IMR-90 (cell line): ENCODE results near the gene MAU2. TPM values are rescaled to one million over a fixed set of nuclear protein-coding genes. Genes with fewer than 3 reads are reported as not detected.
A peak's percentile ranks its signal among the peaks of the same experiment; 100 is the strongest.

ENCODE experiments used
- ATAC-seq: fragments of 200-7000 bp; cut with Tn5 transposase; 2 replicates; pipeline ENCODE4 v1.9.1; 2020; ENCODE audit warnings: low read depth, mild to moderate bottlenecking, moderate library complexity
- BruUV-seq: library from RNA; stranded (reverse); fragments of 400-500 nt; replicated peaks from 2 replicates; lab custom pipeline; 2021; lab: Mats Ljungman, UMichigan
- CTCF ChIA-PET: fragments of 300-600 bp; formaldehyde crosslinking; extraction: SDS; loops from one replicate; lab custom pipeline; 2021; ENCODE audit warnings: antibody characterized with exemption; lab: Yijun Ruan, JAX
- POLR2A ChIA-PET: fragments of 300-600 bp; sonication (Branson Sonifier 250); formaldehyde crosslinking; loops from one replicate; lab custom pipeline; 2022; ENCODE audit warnings: antibody characterized with exemption; ENCODE audit not compliant: unreplicated experiment; lab: Charles Lee
- DNase-seq: peaks from one replicate; pipeline ENCODE4 v3.0.0; 2013
- H2AFZ ChIP-seq: replicated peaks from 2 replicates; pipeline ENCODE3; 2013; ENCODE audit warnings: low read length, mild to moderate bottlenecking; ENCODE audit not compliant: poor library complexity
- H2AK5ac ChIP-seq: 2 replicates; pipeline ENCODE4 v1.6.1; 2013; ENCODE audit warnings: low read depth, low read length, inconsistent platforms
- H2AK9ac ChIP-seq: replicated peaks from 2 replicates; pipeline ENCODE3; 2013; ENCODE audit warnings: mild to moderate bottlenecking, low read depth, low read length, moderate library complexity; ENCODE audit not compliant: poor library complexity
- H2BK120ac ChIP-seq: 2 replicates; pipeline ENCODE4 v1.6.1; 2013; ENCODE audit warnings: low read depth, low read length, inconsistent platforms
- H2BK15ac ChIP-seq: 3 replicates; pipeline ENCODE4 v1.6.1; 2013; ENCODE audit warnings: low read depth, low read length, inconsistent platforms
- H2BK20ac ChIP-seq: 2 replicates; pipeline ENCODE4 v1.6.1; 2013; ENCODE audit warnings: low read depth, mild to moderate bottlenecking, inconsistent platforms, low read length, moderate library complexity
- H2BK5ac ChIP-seq: 2 replicates; pipeline ENCODE4 v1.6.1; 2013; ENCODE audit warnings: mild to moderate bottlenecking, low read depth, low read length, inconsistent platforms; ENCODE audit not compliant: poor library complexity, severe bottlenecking
- H3K14ac ChIP-seq: replicated peaks from 2 replicates; pipeline ENCODE4 v1.6.1; 2013; ENCODE audit warnings: low read depth, low read length, inconsistent platforms
- H3K18ac ChIP-seq: 2 replicates; pipeline ENCODE4 v1.6.1; 2013; ENCODE audit warnings: low read depth, low read length, control low read depth
- H3K23ac ChIP-seq: 2 replicates; pipeline ENCODE4 v1.6.1; 2013; ENCODE audit warnings: low read depth, low read length, inconsistent platforms
- H3K27ac ChIP-seq: 2 replicates; pipeline ENCODE4 v1.5.1; 2013; ENCODE audit warnings: mild to moderate bottlenecking, control low read depth, low read length; ENCODE audit not compliant: insufficient read depth
- H3K27me3 ChIP-seq: 2 replicates; pipeline ENCODE4 v1.6.1; 2013; ENCODE audit warnings: low read length; ENCODE audit not compliant: control insufficient read depth, insufficient read depth
- H3K36me3 ChIP-seq: 2 replicates; pipeline ENCODE4 v1.6.1; 2013; ENCODE audit warnings: low read length, mixed read lengths; ENCODE audit not compliant: control insufficient read depth, insufficient read depth
- H3K4ac ChIP-seq: 2 replicates; pipeline ENCODE4 v1.6.1; 2013; ENCODE audit warnings: low read depth, low read length, inconsistent platforms
- H3K4me1 ChIP-seq: 2 replicates; pipeline ENCODE4 v1.6.1; 2013; ENCODE audit warnings: low read length, mixed read lengths; ENCODE audit not compliant: control insufficient read depth, insufficient read depth
- H3K4me2 ChIP-seq: 2 replicates; pipeline ENCODE4 v1.6.1; 2013; ENCODE audit warnings: low read depth, mild to moderate bottlenecking, control low read depth, low read length, moderate library complexity
- H3K4me3 ChIP-seq: 2 replicates; pipeline ENCODE4 v1.5.1; 2013; ENCODE audit warnings: low read depth, mild to moderate bottlenecking, control low read depth, low read length, moderate library complexity; ENCODE audit not compliant: insufficient read depth
- H3K56ac ChIP-seq: 2 replicates; pipeline ENCODE4 v1.6.1; 2013; ENCODE audit warnings: low read length, inconsistent platforms; ENCODE audit not compliant: insufficient read depth; ENCODE audit errors: extremely low read depth
- H3K79me1 ChIP-seq, 2 experiments: 2 replicates each; pipeline ENCODE4 v1.6.1; 2013; ENCODE audit warnings: low read length in 2 of 2, inconsistent platforms in 1 of 2, low read depth in 1 of 2
- H3K9ac ChIP-seq: 2 replicates; pipeline ENCODE4 v1.6.1; 2013; ENCODE audit warnings: low read depth, low read length, control low read depth
- H3K9me1 ChIP-seq: 2 replicates; pipeline ENCODE4 v1.6.1; 2013; ENCODE audit warnings: low read length, inconsistent platforms; ENCODE audit not compliant: insufficient read depth
- H3K9me3 ChIP-seq: 2 replicates; pipeline ENCODE4 v1.6.1; 2013; ENCODE audit warnings: low read length; ENCODE audit not compliant: control insufficient read depth, insufficient read depth
- H4K20me1 ChIP-seq: 2 replicates; pipeline ENCODE4 v1.6.1; 2013; ENCODE audit warnings: low read length, inconsistent platforms; ENCODE audit not compliant: insufficient read depth
- H4K5ac ChIP-seq: 2 replicates; pipeline ENCODE4 v1.6.1; 2013; ENCODE audit warnings: mild to moderate bottlenecking, low read depth, low read length, control low read depth
- H4K8ac ChIP-seq, 2 experiments: 2 replicates each; pipeline ENCODE4 v1.6.1; 2013; ENCODE audit warnings: low read depth in 2 of 2, low read length in 2 of 2, control low read depth in 1 of 2, inconsistent platforms in 1 of 2
- H4K91ac ChIP-seq: 2 replicates; pipeline ENCODE4 v1.6.1; 2013; ENCODE audit warnings: low read depth, low read length, inconsistent platforms; ENCODE audit not compliant: insufficient read depth
- CEBPB ChIP-seq: IDR thresholded peaks from 2 replicates; pipeline ENCODE4 v1.6.1; 2012; ENCODE audit warnings: low read depth, low read length, improper control_type of control experiment
- CHD1 ChIP-seq: IDR thresholded peaks from 2 replicates; pipeline ENCODE4 v1.6.1; 2012; ENCODE audit warnings: low read depth, low read length, improper control_type of control experiment
- FOS ChIP-seq: fragments of 150-350 bp; IDR thresholded peaks from 2 replicates; pipeline ENCODE4 v1.6.1; 2016; ENCODE audit warnings: low read depth, low read length
- MAFK ChIP-seq: IDR thresholded peaks from 2 replicates; pipeline ENCODE4 v1.6.1; 2012; ENCODE audit warnings: low read depth, low read length, improper control_type of control experiment
- MAZ ChIP-seq: IDR thresholded peaks from 2 replicates; pipeline ENCODE4 v1.6.1; 2012; ENCODE audit warnings: low read depth, mild to moderate bottlenecking, low read length, improper control_type of control experiment, moderate library complexity, borderline replicate concordance
- MXI1 ChIP-seq: IDR thresholded peaks from 2 replicates; pipeline ENCODE4 v1.6.1; 2012; ENCODE audit warnings: low read depth, mild to moderate bottlenecking, low read length, moderate library complexity, borderline replicate concordance
- NFE2L2 ChIP-seq: fragments of 150-350 bp; IDR thresholded peaks from 2 replicates; pipeline ENCODE4 v1.6.1; 2016; ENCODE audit warnings: low read depth, mild to moderate bottlenecking, low read length
- POLR2A ChIP-seq: IDR thresholded peaks from 2 replicates; pipeline ENCODE4 v1.6.1; 2012; ENCODE audit warnings: mild to moderate bottlenecking, low read depth, low read length
- RAD21 ChIP-seq: IDR thresholded peaks from 2 replicates; pipeline ENCODE4 v1.6.1; 2012; ENCODE audit warnings: low read length, improper control_type of control experiment
- RCOR1 ChIP-seq: IDR thresholded peaks from 2 replicates; pipeline ENCODE4 v1.6.1; 2012; ENCODE audit warnings: mild to moderate bottlenecking, low read length, improper control_type of control experiment; ENCODE audit not compliant: insufficient replicate concordance
- RFX5 ChIP-seq: IDR thresholded peaks from 2 replicates; pipeline ENCODE4 v1.8.0; 2012; ENCODE audit warnings: low read depth, mild to moderate bottlenecking, low read length, moderate library complexity
- SMC3 ChIP-seq: fragments of 150-350 bp; IDR thresholded peaks from 2 replicates; pipeline ENCODE4 v1.6.1; 2016; ENCODE audit warnings: low read depth, mild to moderate bottlenecking, antibody characterized with exemption, low read length, moderate library complexity
- WGBS, 2 experiments: methylation state at CpG; one replicate each; pipeline versions ENCODE4 v1.1.5 to v1.1.7; 2013; ENCODE audit warnings: missing lambda C conversion rate in 2 of 2; ENCODE audit not compliant: insufficient read length in 1 of 2; ENCODE audit errors: extremely low coverage in 2 of 2; 5-methylcytosine and 5-hydroxymethylcytosine counted together
- dilution Hi-C: fragments of 300-500 bp; cut with HindIII; formaldehyde crosslinking; loops from one replicate; pipeline ENCODE4 v1.14.3; 2018; ENCODE audit warnings: low sequenced_read_pairs; ENCODE audit not compliant: unreplicated experiment
- in situ Hi-C: fragments of 300-500 bp; cut with MboI; formaldehyde crosslinking; loops from 3 replicates; pipeline ENCODE4 v1.14.3; 2019; ENCODE audit warnings: low sequenced_read_pairs, inconsistent platforms, mixed read lengths
- intact Hi-C: fragments of 100-400 bp; cut with micrococcal nuclease; formaldehyde crosslinking; loops from 2 replicates; pipeline ENCODE4 v1.10.0; 2022
- polyA plus RNA-seq, 3 experiments: library from polyadenylated mRNA; depleted of rRNA; stranded (reverse); fragments of >200 nt; gene quantifications; 2 replicates each; pipeline ENCODE4 v1.2.3, GENCODE V29; 2012; ENCODE audit warnings: low replicate concordance in 1 of 3
- total RNA-seq: library from RNA; depleted of rRNA; stranded (reverse); fragments of >200 nt; gene quantifications from 2 replicates; pipeline ENCODE4 v1.2.3, GENCODE V29; 2012
- TF ChIP-seq, protein P1 (sequence below): fragments of 150-350 bp; IDR thresholded peaks from 2 replicates; pipeline ENCODE4 v1.6.1; 2016; ENCODE audit warnings: low read depth, mild to moderate bottlenecking, low read length, moderate library complexity, borderline replicate concordance
- TF ChIP-seq, protein P2 (sequence below): conservative IDR thresholded peaks from 2 replicates; pipeline ENCODE4 v1.5.1; 2012; ENCODE audit warnings: mild to moderate bottlenecking, low read depth, low read length, improper control_type of control experiment

The MAU2 gene
- total and polyA plus RNA-seq, 2 of the 4 experiments (the other 2 are of a cell fraction): 24.6 to 31.1 TPM

DNA sequence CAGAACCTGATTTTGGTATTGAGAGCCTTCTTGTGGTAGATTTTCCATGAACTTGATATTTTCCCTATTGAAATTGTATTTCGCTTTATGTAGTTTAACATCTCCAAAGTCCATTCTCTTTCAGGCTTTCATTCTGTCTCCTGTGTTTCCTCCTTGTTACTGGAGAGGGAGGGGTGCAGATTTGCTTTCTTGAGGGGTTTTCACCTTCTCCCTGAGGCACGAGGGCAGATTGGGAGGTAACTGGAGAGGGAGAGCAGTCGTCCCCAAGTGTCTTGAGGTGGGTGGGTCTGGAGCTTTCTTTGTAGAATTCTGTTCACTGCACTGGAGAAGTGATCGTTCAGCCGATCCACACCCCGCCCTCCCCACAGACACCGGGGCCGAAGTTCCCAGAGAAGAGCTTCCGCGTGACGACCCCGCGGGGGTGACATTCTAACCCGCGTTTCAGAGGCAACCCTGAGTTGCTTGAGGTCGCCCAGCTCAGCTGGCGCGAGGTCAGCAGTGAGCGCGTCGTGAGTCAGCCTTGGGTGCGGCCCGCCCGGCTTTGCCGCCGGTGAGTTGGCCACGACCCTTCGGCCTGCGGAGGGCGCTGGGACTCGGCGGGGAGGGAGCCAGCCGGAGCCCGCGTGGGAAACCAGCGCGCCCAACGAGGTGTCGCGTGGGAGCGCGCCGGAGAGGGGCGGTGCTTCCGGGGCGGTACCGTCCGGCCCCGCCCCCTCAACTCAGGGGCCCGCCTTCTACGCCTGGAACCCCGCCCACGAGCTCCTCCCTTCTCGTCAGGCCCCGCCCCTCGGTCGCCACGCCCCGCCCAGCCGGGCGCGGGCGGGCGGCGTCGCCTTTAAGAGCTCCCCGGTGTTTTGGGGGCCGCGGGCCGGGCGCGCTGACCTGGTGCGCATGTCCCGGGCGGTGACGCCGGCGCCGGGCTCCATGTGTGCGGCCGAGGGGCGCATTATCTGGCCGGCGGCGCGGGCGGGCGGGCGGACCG, 84.5 kb downstream of the MAU2 start, which contains the start of gene GATAD2A:
Gene GATAD2A, plus strand, starts transcription at position 797 of the 982 bp plus-strand sequence. CDS start 59,671 bp downstream, outside the sequence.
- H3K4me3 ChIP-seq: peak within 1 kb of the TSS; percentile 68
- dilution Hi-C loops: no loop called here
- no TSS peak for BruUV-seq
- peak; percentile 87 for TF ChIP-seq MAZ
- peak; percentile 32; the same call in 1 of the 2 replicates for TF ChIP-seq RAD21
- TF ChIP-seq RCOR1: no peak
- TF ChIP-seq SMC3: peak; percentile 16; the same call in 1 of the 2 replicates
- TF ChIP-seq MXI1: peak; percentile 77
- TF ChIP-seq FOS: peak; percentile 95
- TF ChIP-seq RFX5: no peak
- 0 out of 2 replicates have a peak, but pooled peaks have one; percentile 11 for TF ChIP-seq MAFK
- TF ChIP-seq, protein P1, sequence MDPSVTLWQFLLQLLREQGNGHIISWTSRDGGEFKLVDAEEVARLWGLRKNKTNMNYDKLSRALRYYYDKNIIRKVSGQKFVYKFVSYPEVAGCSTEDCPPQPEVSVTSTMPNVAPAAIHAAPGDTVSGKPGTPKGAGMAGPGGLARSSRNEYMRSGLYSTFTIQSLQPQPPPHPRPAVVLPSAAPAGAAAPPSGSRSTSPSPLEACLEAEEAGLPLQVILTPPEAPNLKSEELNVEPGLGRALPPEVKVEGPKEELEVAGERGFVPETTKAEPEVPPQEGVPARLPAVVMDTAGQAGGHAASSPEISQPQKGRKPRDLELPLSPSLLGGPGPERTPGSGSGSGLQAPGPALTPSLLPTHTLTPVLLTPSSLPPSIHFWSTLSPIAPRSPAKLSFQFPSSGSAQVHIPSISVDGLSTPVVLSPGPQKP: no peak
- TF ChIP-seq, protein P2, sequence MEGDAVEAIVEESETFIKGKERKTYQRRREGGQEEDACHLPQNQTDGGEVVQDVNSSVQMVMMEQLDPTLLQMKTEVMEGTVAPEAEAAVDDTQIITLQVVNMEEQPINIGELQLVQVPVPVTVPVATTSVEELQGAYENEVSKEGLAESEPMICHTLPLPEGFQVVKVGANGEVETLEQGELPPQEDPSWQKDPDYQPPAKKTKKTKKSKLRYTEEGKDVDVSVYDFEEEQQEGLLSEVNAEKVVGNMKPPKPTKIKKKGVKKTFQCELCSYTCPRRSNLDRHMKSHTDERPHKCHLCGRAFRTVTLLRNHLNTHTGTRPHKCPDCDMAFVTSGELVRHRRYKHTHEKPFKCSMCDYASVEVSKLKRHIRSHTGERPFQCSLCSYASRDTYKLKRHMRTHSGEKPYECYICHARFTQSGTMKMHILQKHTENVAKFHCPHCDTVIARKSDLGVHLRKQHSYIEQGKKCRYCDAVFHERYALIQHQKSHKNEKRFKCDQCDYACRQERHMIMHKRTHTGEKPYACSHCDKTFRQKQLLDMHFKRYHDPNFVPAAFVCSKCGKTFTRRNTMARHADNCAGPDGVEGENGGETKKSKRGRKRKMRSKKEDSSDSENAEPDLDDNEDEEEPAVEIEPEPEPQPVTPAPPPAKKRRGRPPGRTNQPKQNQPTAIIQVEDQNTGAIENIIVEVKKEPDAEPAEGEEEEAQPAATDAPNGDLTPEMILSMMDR: peak; percentile 41
- no peak for TF ChIP-seq CHD1
- no peak for TF ChIP-seq NFE2L2
- peak; percentile 77; the same call in 1 of the 2 replicates for TF ChIP-seq POLR2A
- TF ChIP-seq CEBPB: no peak

More for the DNA sequence above, 84.5 kb downstream of the MAU2 start, which contains the start of gene GATAD2A:
- ChIA-PET CTCF (interaction anchor here (1.2 to 3.0 kb wide), 2 partner anchors 13 to 85 kb away, joined by 3 to 15 read pairs; no protein-coding TSS in a partner anchor), POLR2A (interaction anchor here (0.6 to 0.8 kb wide), 2 partner anchors 8 to 55 kb away, joined by 3 read pairs; no protein-coding TSS in a partner anchor)
- Histone ChIP-seq H3K9me1 (peaks cover 28% of the 10 kb centered on the region), H2BK15ac (peak within 1 kb of the TSS; percentile 93; the same call in 1 of the 3 replicates), H3K9me3 (no peaks in the 10 kb centered on the region), H3K9ac (peak within 1 kb of the TSS; percentile 79), H4K91ac (peak within 1 kb of the TSS; percentile 66), H3K23ac (peak within 1 kb of the TSS; percentile 98), H2AFZ (peak within 1 kb of the TSS; percentile 88), H3K36me3 (no peaks in the 10 kb centered on the region), H3K56ac (peak within 1 kb of the TSS; percentile 65), H4K5ac (peak within 1 kb of the TSS; percentile 51), H2AK9ac (peak within 1 kb of the TSS; percentile 85), H3K27me3 (no peaks in the 10 kb centered on the region), H3K79me1 (peaks cover 9 to 69% of the 10 kb centered on the region in 2 experiments; a peak in 3 of 4 replicates), H3K18ac (peak within 1 kb of the TSS; percentile 8), H2BK20ac (peak within 1 kb of the TSS; percentile 17; the same call in 1 of the 2 replicates), H4K20me1 (peaks cover 45% of the 10 kb centered on the region), H3K4me2 (peak within 1 kb of the TSS; percentile 95), H3K4me1 (peaks cover 12% of the 10 kb centered on the region), H4K8ac (peak within 1 kb of the TSS; percentile 56 to 80), H3K27ac (peak within 1 kb of the TSS; percentile 67), H3K14ac (peak within 1 kb of the TSS; percentile 80), H3K4ac (peak within 1 kb of the TSS; percentile 96), H2BK5ac (peak within 1 kb of the TSS; percentile 59), H2BK120ac (peak within 1 kb of the TSS; percentile 80), H2AK5ac (peak within 1 kb of the TSS; percentile 88)
- peak; percentile 92 for ATAC-seq
- 0% methylated on average over 42 of the region's 90 CpGs; no CpG with 5 or more reads in 1 of the 2 experiments for WGBS, 2 experiments
- peak; percentile 89 for DNase-seq
- intact Hi-C loops: loop anchor here (2.0 kb wide), 2 partner anchors 20 to 84 kb away; no protein-coding TSS in a partner anchor
- in situ Hi-C loops: no loop called here
